ENCODE results near the gene PRH1. TPM values are rescaled to one million over a fixed set of nuclear protein-coding genes. Genes with fewer than 3 reads are reported as not detected.

Gene PRH1
- total RNA-seq, 1 experiment from 2014 or later = 10.5 TPM

DNA sequence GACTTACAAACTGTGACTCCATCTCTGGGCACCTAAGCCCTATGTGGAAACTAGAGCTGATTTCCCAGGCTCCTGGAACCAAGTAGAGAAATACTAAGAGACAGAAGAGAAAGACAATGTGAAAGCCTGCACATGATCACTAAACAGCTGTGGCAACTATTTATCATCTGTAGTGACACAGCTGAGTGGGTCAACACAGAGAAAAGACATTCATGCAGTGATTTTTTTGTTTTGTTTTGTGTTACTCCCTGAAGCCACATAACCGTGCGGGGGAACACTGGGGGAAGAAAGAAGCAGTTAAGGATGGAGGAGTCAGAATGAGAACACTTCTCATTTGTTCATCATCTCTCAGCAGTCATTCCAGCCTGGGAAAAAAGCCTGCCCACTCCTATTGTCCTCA is 36.3 kb downstream of the PRH1 start:
- Histone ChIP-seq H3K27me3 (ENCODE audit: control insufficient read depth, insufficient read depth, low read length) (no peaks in the 10 kb centered on the region), H3K4me1 (ENCODE audit: control insufficient read depth, insufficient read depth, low read length) (no peaks in the 10 kb centered on the region), H3K9me3 (ENCODE audit: control insufficient read depth, insufficient read depth, low read depth, low read length) (no peaks in the 10 kb centered on the region), H3K36me3 (ENCODE audit: control insufficient read depth, insufficient read depth, low read length) (no peaks in the 10 kb centered on the region), H3K4me3 (ENCODE audit: low read depth in 2 of 2, low read length in 2 of 2) (no peak overlapping the region), H3K27ac (ENCODE audit: low read length) (no peak overlapping the region)
- CTCF ChIA-PET = no interaction called here
- no peak for TF ChIP-seq POLR2AphosphoS5 (IDR thresholded peaks at IDR 0.05; ENCODE audit: low read depth, low read length)
- TF ChIP-seq REST (IDR thresholded peaks at IDR 0.05; ENCODE audit: insufficient read depth in 1 of 2, low read depth in 2 of 2, low read length in 1 of 2) = no peak
- TF ChIP-seq, protein P1, sequence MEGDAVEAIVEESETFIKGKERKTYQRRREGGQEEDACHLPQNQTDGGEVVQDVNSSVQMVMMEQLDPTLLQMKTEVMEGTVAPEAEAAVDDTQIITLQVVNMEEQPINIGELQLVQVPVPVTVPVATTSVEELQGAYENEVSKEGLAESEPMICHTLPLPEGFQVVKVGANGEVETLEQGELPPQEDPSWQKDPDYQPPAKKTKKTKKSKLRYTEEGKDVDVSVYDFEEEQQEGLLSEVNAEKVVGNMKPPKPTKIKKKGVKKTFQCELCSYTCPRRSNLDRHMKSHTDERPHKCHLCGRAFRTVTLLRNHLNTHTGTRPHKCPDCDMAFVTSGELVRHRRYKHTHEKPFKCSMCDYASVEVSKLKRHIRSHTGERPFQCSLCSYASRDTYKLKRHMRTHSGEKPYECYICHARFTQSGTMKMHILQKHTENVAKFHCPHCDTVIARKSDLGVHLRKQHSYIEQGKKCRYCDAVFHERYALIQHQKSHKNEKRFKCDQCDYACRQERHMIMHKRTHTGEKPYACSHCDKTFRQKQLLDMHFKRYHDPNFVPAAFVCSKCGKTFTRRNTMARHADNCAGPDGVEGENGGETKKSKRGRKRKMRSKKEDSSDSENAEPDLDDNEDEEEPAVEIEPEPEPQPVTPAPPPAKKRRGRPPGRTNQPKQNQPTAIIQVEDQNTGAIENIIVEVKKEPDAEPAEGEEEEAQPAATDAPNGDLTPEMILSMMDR (IDR thresholded peaks at IDR 0.05) = no peak
- ATAC-seq (no peak), DNase-seq (ENCODE audit: low read depth, low spot score) (no peak)
- in situ Hi-C loops (cut with HindIII; ENCODE audit: low pct_unique_long_range_greater_than_20kb, low sequenced_read_pairs) (no loop called here), intact Hi-C loops (cut with micrococcal nuclease; ENCODE audit: unreplicated experiment) (no loop called here)
- POLR2A ChIA-PET = no interaction called here
- BruUV-seq (replicated peaks) = no TSS peak

- ATAC-seq = no peak
- in situ Hi-C loops (cut with HindIII; ENCODE audit: low pct_unique_long_range_greater_than_20kb, low sequenced_read_pairs) (no loop called here), intact Hi-C loops (cut with micrococcal nuclease; ENCODE audit: unreplicated experiment) (no loop called here)
- H3K27ac ChIP-seq (ENCODE audit: low read length) = no peak overlapping the region
- H3K4me1 ChIP-seq (ENCODE audit: control insufficient read depth, insufficient read depth, low read length) = no peaks in the 10 kb centered on the region
- TF ChIP-seq, protein P1 (IDR thresholded peaks at IDR 0.05) = no peak
- TF ChIP-seq POLR2AphosphoS5 (IDR thresholded peaks at IDR 0.05; ENCODE audit: low read depth, low read length) = no peak
- TF ChIP-seq REST (IDR thresholded peaks at IDR 0.05; ENCODE audit: insufficient read depth in 1 of 2, low read depth in 2 of 2, low read length in 1 of 2) = no peak
- TF ChIP-seq SIN3A (IDR thresholded peaks at IDR 0.05; ENCODE audit: borderline replicate concordance, insufficient read depth, low read depth, low read length) = no peak
- TF ChIP-seq TCF7L2 (IDR thresholded peaks at IDR 0.05; ENCODE audit: low read depth, low read length) = no peak
- no peak for DNase-seq (ENCODE audit: low read depth, low spot score)
- ChIA-PET CTCF (no interaction called here), POLR2A (no interaction called here)
- no peaks in the 10 kb centered on the region for H3K27me3 ChIP-seq (ENCODE audit: control insufficient read depth, insufficient read depth, low read length)
- no peaks in the 10 kb centered on the region for H3K9me3 ChIP-seq (ENCODE audit: control insufficient read depth, insufficient read depth, low read depth, low read length)
- no peaks in the 10 kb centered on the region for H3K36me3 ChIP-seq (ENCODE audit: control insufficient read depth, insufficient read depth, low read length)
- no peak overlapping the region for H3K4me3 ChIP-seq (ENCODE audit: low read depth in 2 of 2, low read length in 2 of 2)
- no TSS peak for BruUV-seq (replicated peaks)
Measured at GRCh38 chr12:10842862-10843261, 41.2 kb downstream of the PRH1 start.
